SK-N-SH (cell line): ENCODE data around the gene S100A7. TPM values are rescaled to one million over a fixed set of nuclear protein-coding genes. Genes with fewer than 3 reads are reported as not detected.

Experiments
- CTCF ChIA-PET: fragments of 300-600, 350-600 bp; formaldehyde crosslinking; extraction: SDS; loops from one replicate; lab custom pipeline; 2021; lab: Yijun Ruan, JAX
- POLR2A ChIA-PET: fragments of 350-600 bp; sonication (Branson Sonifier 250); formaldehyde crosslinking; extraction: SDS; loops from one replicate; lab custom pipeline; 2020; ENCODE audit warnings: antibody characterized with exemption, inconsistent platforms; lab: Yijun Ruan, JAX
- DNase-seq: peaks from one replicate; pipeline ENCODE4 v3.0.0; 2012
- H2AFZ ChIP-seq: fragments of 200-600 bp; sonication (generic); 2 replicates; pipeline ENCODE4 v1.8.1; 2016; ENCODE audit warnings: antibody characterized with exemption, mild to moderate bottlenecking, low read depth
- H3F3A ChIP-seq: fragments of 200-600 bp; sonication (generic); replicated peaks from 2 replicates; pipeline ENCODE3; 2016; ENCODE audit warnings: antibody characterized with exemption, mild to moderate bottlenecking; ENCODE audit not compliant: insufficient read depth
- H3K27ac ChIP-seq, 2 experiments: fragments of 200-500 bp in 1 of 2; fragments of 200-600 bp in 1 of 2; sonication (Bioruptor generic) in 1 of 2; sonication (generic), shearing (Covaris generic) in 1 of 2; 2 replicates each; pipeline versions ENCODE4 v1.5.1 to v1.6.1; 2014 to 2016; ENCODE audit warnings: low read depth in 2 of 2, inconsistent platforms in 1 of 2, low read length in 1 of 2, mild to moderate bottlenecking in 1 of 2, mixed read lengths in 1 of 2
- H3K27me3 ChIP-seq: fragments of 200-600 bp; sonication (generic), shearing (Covaris generic); 2 replicates; pipeline ENCODE4 v1.6.1; 2016; ENCODE audit warnings: mixed run types; ENCODE audit not compliant: insufficient read depth
- H3K36me3 ChIP-seq, 2 experiments: fragments of 200-500 bp in 1 of 2; fragments of 200-600 bp in 1 of 2; sonication (Bioruptor generic) in 1 of 2; sonication (generic) in 1 of 2; replicated peaks in 1 of 2; 2 replicates each; pipeline versions ENCODE3 to v1.5.1; 2014 to 2016; ENCODE audit warnings: low read length in 1 of 2, mild to moderate bottlenecking in 1 of 2; ENCODE audit not compliant: insufficient read depth in 2 of 2, control insufficient read depth in 1 of 2
- H3K4me1 ChIP-seq, 2 experiments: fragments of 200-500 bp in 1 of 2; fragments of 200-600 bp in 1 of 2; sonication (Bioruptor generic) in 1 of 2; sonication (generic), shearing (Covaris generic) in 1 of 2; 2 replicates each; pipeline versions ENCODE4 v1.5.1 to v1.6.1; 2014 to 2016; ENCODE audit warnings: low read depth in 1 of 2, low read length in 1 of 2, mixed run types in 1 of 2; ENCODE audit not compliant: insufficient read depth in 2 of 2, control insufficient read depth in 1 of 2
- H3K4me2 ChIP-seq: fragments of 200-600 bp; sonication (generic), shearing (Covaris generic); 2 replicates; pipeline ENCODE4 v1.6.1; 2017; ENCODE audit warnings: mixed run types
- H3K4me3 ChIP-seq, 2 experiments: fragments of 200-500 bp in 1 of 2; fragments of 200-600 bp in 1 of 2; sonication (Bioruptor generic) in 1 of 2; sonication (generic), shearing (Covaris generic) in 1 of 2; 2 replicates each; pipeline versions ENCODE4 v1.5.1 to v1.8.1; 2014 to 2016; ENCODE audit warnings: low read depth in 2 of 2, inconsistent platforms in 1 of 2, low read length in 1 of 2, mild to moderate bottlenecking in 1 of 2, mixed read lengths in 1 of 2, moderate library complexity in 1 of 2
- H3K79me2 ChIP-seq: fragments of 200-600 bp; sonication (generic); 2 replicates; pipeline ENCODE4 v1.8.1; 2017; ENCODE audit warnings: mild to moderate bottlenecking; ENCODE audit not compliant: insufficient read depth
- H3K9ac ChIP-seq: fragments of 200-600 bp; sonication (generic); 2 replicates; pipeline ENCODE4 v1.6.1; 2017; ENCODE audit warnings: mixed run types
- H3K9me2 ChIP-seq: fragments of 200-600 bp; sonication (generic); 2 replicates; pipeline ENCODE4 v1.6.1; 2017; ENCODE audit warnings: mixed run types
- H3K9me3 ChIP-seq: fragments of 200-600 bp; sonication (generic); 2 replicates; pipeline ENCODE4 v1.6.1; 2017; ENCODE audit warnings: mixed run types, mild to moderate bottlenecking, moderate library complexity
- H4K20me1 ChIP-seq: fragments of 200-600 bp; sonication (generic); 2 replicates; pipeline ENCODE4 v1.6.1; 2017; ENCODE audit warnings: mild to moderate bottlenecking, mixed run types; ENCODE audit not compliant: insufficient read depth
- GATA2 ChIP-seq: sonication (generic); formaldehyde crosslinking; IDR thresholded peaks from 2 replicates; pipeline ENCODE4 v1.5.0; 2020; ENCODE audit warnings: mild to moderate bottlenecking, missing genetic modification reagents
- NFIC ChIP-seq: IDR thresholded peaks from 2 replicates; pipeline ENCODE4 v1.4.0; 2012; ENCODE audit warnings: borderline replicate concordance
- NRF1 ChIP-seq: IDR thresholded peaks from 2 replicates; pipeline ENCODE4 v1.6.1; 2012; ENCODE audit warnings: low read depth, mild to moderate bottlenecking, low read length
- RAD21 ChIP-seq: IDR thresholded peaks from 2 replicates; pipeline ENCODE4 v1.6.1; 2012; ENCODE audit warnings: mild to moderate bottlenecking, low read length
- RCOR1 ChIP-seq: fragments of 150-350 bp; IDR thresholded peaks from 2 replicates; pipeline ENCODE4 v1.6.1; 2017; ENCODE audit warnings: antibody characterized with exemption, low read length
- RXRA ChIP-seq: IDR thresholded peaks from 2 replicates; pipeline ENCODE4 v1.4.0; 2012; ENCODE audit warnings: low read depth, mild to moderate bottlenecking, borderline replicate concordance
- SIN3A ChIP-seq: IDR thresholded peaks from 2 replicates; pipeline ENCODE4 v1.6.1; 2012; ENCODE audit warnings: low read depth, mild to moderate bottlenecking, low read length, moderate library complexity, borderline replicate concordance
- TEAD4 ChIP-seq: IDR thresholded peaks from 2 replicates; pipeline ENCODE4 v1.4.0; 2012; ENCODE audit warnings: mild to moderate bottlenecking, borderline replicate concordance; ENCODE audit not compliant: insufficient read depth
- polyA plus RNA-seq, 3 experiments: library from polyadenylated mRNA; depleted of rRNA; stranded (reverse); fragments of >200 nt; gene quantifications; 2 replicates each; pipeline ENCODE4 v1.2.3, GENCODE V29; 2012
- TF ChIP-seq, protein P1 (sequence below): IDR thresholded peaks from 2 replicates; pipeline ENCODE4; 2012
- TF ChIP-seq, protein P2 (sequence below): fragments of 200-600 bp; sonication (generic); IDR thresholded peaks from 2 replicates; pipeline ENCODE4 v1.6.1; 2017; ENCODE audit warnings: antibody characterized with exemption, mild to moderate bottlenecking, moderate library complexity
- TF ChIP-seq, protein P3 (sequence below): IDR thresholded peaks from 2 replicates; pipeline ENCODE4 v1.4.0; 2012; ENCODE audit warnings: low read depth, borderline replicate concordance
- TF ChIP-seq, protein P4 (sequence below): IDR thresholded peaks from 2 replicates; pipeline ENCODE4 v1.4.0; 2012; ENCODE audit warnings: low read depth, borderline replicate concordance
- TF ChIP-seq, protein P5 (sequence below): fragments of 150-350 bp; IDR thresholded peaks from 2 replicates; pipeline ENCODE4 v1.6.1; 2016; ENCODE audit warnings: mild to moderate bottlenecking, low read depth, low read length
- TF ChIP-seq, protein P6 (sequence below): IDR thresholded peaks from 2 replicates; pipeline ENCODE4 v1.4.0; 2012; ENCODE audit warnings: low read depth

The S100A7 gene
- polyA plus RNA-seq, 1 of the 3 experiments (the other 2 are of a cell fraction) = not detected

DNA sequence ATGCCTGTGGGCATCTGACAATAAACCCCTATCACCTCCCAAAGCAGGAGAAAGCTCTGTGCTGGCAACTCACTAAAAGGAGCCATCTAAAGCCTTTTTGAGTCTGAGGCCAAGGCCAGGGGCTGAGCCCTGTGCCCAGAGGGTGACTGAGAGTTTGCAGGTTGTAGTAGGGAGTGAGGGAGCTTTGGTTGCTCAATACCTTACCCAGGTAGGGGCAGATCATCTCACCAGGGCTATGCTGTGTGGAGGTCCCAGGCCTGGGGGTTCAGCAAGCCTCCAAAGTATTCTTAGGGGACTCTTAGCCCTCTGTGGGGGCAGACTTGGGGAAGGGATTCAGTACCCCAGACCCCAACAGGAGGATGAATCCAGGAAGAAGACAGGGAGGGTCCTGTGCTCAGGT, 21.2 kb downstream of the S100A7 start:
- ChIA-PET POLR2A (no interaction called here), CTCF (interaction anchor here (0.6 to 1.7 kb wide), 3 partner anchors 27 to 177 kb away, joined by 3 to 7 read pairs (median 3); partner anchors contain the start of gene S100A14)
- Histone ChIP-seq H3K9me3 (no peaks in the 10 kb centered on the region), H3K36me3 (no peaks in the 10 kb centered on the region), H3K79me2 (no peaks in the 10 kb centered on the region), H3K4me3 (no peak overlapping the region), H3K4me2 (no peak overlapping the region), H3F3A (no peaks in the 10 kb centered on the region), H3K9me2 (no peaks in the 10 kb centered on the region), H3K9ac (no peak overlapping the region), H3K27me3 (peaks cover 4% of the 10 kb centered on the region; the same call in 1 of the 2 replicates)
- DNase-seq = no peak
- TF ChIP-seq, protein P1, sequence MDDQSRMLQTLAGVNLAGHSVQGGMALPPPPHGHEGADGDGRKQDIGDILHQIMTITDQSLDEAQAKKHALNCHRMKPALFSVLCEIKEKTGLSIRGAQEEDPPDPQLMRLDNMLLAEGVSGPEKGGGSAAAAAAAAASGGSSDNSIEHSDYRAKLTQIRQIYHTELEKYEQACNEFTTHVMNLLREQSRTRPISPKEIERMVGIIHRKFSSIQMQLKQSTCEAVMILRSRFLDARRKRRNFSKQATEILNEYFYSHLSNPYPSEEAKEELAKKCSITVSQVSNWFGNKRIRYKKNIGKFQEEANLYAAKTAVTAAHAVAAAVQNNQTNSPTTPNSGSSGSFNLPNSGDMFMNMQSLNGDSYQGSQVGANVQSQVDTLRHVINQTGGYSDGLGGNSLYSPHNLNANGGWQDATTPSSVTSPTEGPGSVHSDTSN = no peak
- no peak for TF ChIP-seq GATA2 (CRISPR knock-in tag)
- TF ChIP-seq RXRA = no peak
- no peak for TF ChIP-seq RCOR1
- no peak for TF ChIP-seq TEAD4
- TF ChIP-seq SIN3A = no peak
- no peak for TF ChIP-seq NRF1
- TF ChIP-seq, protein P2, sequence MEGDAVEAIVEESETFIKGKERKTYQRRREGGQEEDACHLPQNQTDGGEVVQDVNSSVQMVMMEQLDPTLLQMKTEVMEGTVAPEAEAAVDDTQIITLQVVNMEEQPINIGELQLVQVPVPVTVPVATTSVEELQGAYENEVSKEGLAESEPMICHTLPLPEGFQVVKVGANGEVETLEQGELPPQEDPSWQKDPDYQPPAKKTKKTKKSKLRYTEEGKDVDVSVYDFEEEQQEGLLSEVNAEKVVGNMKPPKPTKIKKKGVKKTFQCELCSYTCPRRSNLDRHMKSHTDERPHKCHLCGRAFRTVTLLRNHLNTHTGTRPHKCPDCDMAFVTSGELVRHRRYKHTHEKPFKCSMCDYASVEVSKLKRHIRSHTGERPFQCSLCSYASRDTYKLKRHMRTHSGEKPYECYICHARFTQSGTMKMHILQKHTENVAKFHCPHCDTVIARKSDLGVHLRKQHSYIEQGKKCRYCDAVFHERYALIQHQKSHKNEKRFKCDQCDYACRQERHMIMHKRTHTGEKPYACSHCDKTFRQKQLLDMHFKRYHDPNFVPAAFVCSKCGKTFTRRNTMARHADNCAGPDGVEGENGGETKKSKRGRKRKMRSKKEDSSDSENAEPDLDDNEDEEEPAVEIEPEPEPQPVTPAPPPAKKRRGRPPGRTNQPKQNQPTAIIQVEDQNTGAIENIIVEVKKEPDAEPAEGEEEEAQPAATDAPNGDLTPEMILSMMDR = no peak
- TF ChIP-seq, protein P3, sequence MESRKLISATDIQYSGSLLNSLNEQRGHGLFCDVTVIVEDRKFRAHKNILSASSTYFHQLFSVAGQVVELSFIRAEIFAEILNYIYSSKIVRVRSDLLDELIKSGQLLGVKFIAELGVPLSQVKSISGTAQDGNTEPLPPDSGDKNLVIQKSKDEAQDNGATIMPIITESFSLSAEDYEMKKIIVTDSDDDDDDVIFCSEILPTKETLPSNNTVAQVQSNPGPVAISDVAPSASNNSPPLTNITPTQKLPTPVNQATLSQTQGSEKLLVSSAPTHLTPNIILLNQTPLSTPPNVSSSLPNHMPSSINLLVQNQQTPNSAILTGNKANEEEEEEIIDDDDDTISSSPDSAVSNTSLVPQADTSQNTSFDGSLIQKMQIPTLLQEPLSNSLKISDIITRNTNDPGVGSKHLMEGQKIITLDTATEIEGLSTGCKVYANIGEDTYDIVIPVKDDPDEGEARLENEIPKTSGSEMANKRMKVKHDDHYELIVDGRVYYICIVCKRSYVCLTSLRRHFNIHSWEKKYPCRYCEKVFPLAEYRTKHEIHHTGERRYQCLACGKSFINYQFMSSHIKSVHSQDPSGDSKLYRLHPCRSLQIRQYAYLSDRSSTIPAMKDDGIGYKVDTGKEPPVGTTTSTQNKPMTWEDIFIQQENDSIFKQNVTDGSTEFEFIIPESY = no peak
- TF ChIP-seq, protein P4, sequence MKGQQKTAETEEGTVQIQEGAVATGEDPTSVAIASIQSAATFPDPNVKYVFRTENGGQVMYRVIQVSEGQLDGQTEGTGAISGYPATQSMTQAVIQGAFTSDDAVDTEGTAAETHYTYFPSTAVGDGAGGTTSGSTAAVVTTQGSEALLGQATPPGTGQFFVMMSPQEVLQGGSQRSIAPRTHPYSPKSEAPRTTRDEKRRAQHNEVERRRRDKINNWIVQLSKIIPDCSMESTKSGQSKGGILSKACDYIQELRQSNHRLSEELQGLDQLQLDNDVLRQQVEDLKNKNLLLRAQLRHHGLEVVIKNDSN = no peak
- TF ChIP-seq, protein P5, sequence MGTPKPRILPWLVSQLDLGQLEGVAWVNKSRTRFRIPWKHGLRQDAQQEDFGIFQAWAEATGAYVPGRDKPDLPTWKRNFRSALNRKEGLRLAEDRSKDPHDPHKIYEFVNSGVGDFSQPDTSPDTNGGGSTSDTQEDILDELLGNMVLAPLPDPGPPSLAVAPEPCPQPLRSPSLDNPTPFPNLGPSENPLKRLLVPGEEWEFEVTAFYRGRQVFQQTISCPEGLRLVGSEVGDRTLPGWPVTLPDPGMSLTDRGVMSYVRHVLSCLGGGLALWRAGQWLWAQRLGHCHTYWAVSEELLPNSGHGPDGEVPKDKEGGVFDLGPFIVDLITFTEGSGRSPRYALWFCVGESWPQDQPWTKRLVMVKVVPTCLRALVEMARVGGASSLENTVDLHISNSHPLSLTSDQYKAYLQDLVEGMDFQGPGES = no peak
- TF ChIP-seq, protein P6, sequence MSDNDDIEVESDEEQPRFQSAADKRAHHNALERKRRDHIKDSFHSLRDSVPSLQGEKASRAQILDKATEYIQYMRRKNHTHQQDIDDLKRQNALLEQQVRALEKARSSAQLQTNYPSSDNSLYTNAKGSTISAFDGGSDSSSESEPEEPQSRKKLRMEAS = no peak
- no peak for TF ChIP-seq RAD21
- TF ChIP-seq NFIC = no peak
- TF ChIP-seq, all 33 proteins: peak for 0
- Histone ChIP-seq H2AFZ (no peak overlapping the region), H3K4me1 (no peaks in the 10 kb centered on the region), H3K27ac (no peak overlapping the region), H4K20me1 (no peaks in the 10 kb centered on the region)
